ENCODE data around the gene APOL2. TPM values are rescaled to one million over a fixed set of nuclear protein-coding genes. Genes with fewer than 3 reads are reported as not detected.
A peak's percentile ranks its signal among the peaks of the same experiment; 100 is the strongest.
"Not testable (repeated sequence)": the region's sequence is repeated elsewhere in the genome, so short reads cannot be mapped to it uniquely, and the experiment has no call there.

The APOL2 gene
- total RNA-seq, 1 donor from 2014 or later: 12.8 TPM

GRCh38 chr22:36267058-36267457 is 27.7 kb upstream of the APOL2 start:
- TF ChIP-seq EZH2 (IDR thresholded peaks at IDR 0.05) (no peak), EZH2phosphoT487 (IDR thresholded peaks at IDR 0.05) (no peak), CTCF (IDR thresholded peaks at IDR 0.05) (no peak)

GRCh38 chr22:36263886-36264664 is 24.7 kb upstream of the APOL2 start:
- H3K4me1 ChIP-seq: peaks cover 13% of the 10 kb centered on the region
- H3K4me3 Mint-ChIP-seq; H3K79me2 ChIP-seq (ENCODE audit: low read depth); H3K27me3 Mint-ChIP-seq (ENCODE audit: insufficient read depth, low read depth); H3K9ac ChIP-seq; DNase-seq (ENCODE audit: low spot score); H3K9me3 ChIP-seq (ENCODE audit: low read depth); H3K27ac ChIP-seq; H3K27me3 ChIP-seq; H4K20me1 ChIP-seq (ENCODE audit: low read depth); H2AFZ ChIP-seq (replicated peaks); H3K4me3 ChIP-seq; H3K4me2 ChIP-seq; H3K36me3 Mint-ChIP-seq; H3K9me3 Mint-ChIP-seq; H3K36me3 ChIP-seq: not testable (repeated sequence)
- peaks cover 15% of the 10 kb centered on the region for H3F3A ChIP-seq (ENCODE audit: low read depth)
- peaks cover 43% of the 10 kb centered on the region for H3K4me1 Mint-ChIP-seq
- peak overlapping the region; percentile 68 for H3K27ac Mint-ChIP-seq

More at GRCh38 chr22:36267058-36267457, 27.7 kb upstream of the APOL2 start:
- Mint-ChIP-seq H3K4me3 (no peak overlapping the region), H3K27me3 (ENCODE audit: insufficient read depth, low read depth) (peaks cover 8% of the 10 kb centered on the region), H3K36me3 (peaks cover 5% of the 10 kb centered on the region), H3K9me3 (peaks cover 9% of the 10 kb centered on the region), H3K27ac (no peak overlapping the region), H3K4me1 (peaks cover 17% of the 10 kb centered on the region)
- Histone ChIP-seq H4K20me1 (ENCODE audit: low read depth) (no peaks in the 10 kb centered on the region), H3K27me3 (no peaks in the 10 kb centered on the region), H3K9me3 (ENCODE audit: low read depth) (no peaks in the 10 kb centered on the region), H3K79me2 (ENCODE audit: low read depth) (no peaks in the 10 kb centered on the region), H3K27ac (no peak overlapping the region), H3K4me3 (no peak overlapping the region), H3K36me3 (no peaks in the 10 kb centered on the region), H3F3A (ENCODE audit: low read depth) (no peaks in the 10 kb centered on the region), H3K4me1 (no peaks in the 10 kb centered on the region), H3K4me2 (no peak overlapping the region), H3K9ac (no peak overlapping the region), H2AFZ (replicated peaks) (no peak overlapping the region)
- DNase-seq (ENCODE audit: low spot score): no peak

GRCh38 chr22:36263216-36263673 is 23.9 kb upstream of the APOL2 start:
- H3K27me3 Mint-ChIP-seq (ENCODE audit: insufficient read depth, low read depth); H3K27me3 ChIP-seq; H3K36me3 Mint-ChIP-seq; H2AFZ ChIP-seq (replicated peaks); H3K36me3 ChIP-seq; H3K4me3 Mint-ChIP-seq; H3K27ac ChIP-seq; DNase-seq (ENCODE audit: low spot score); H3K9me3 Mint-ChIP-seq; H3K79me2 ChIP-seq (ENCODE audit: low read depth); H4K20me1 ChIP-seq (ENCODE audit: low read depth); H3K9me3 ChIP-seq (ENCODE audit: low read depth); H3K4me3 ChIP-seq; H3K4me2 ChIP-seq; H3K9ac ChIP-seq: not testable (repeated sequence)
- peak overlapping the region; percentile 68 for H3K27ac Mint-ChIP-seq
- H3K4me1 Mint-ChIP-seq: peaks cover 51% of the 10 kb centered on the region
- peaks cover 22% of the 10 kb centered on the region for H3K4me1 ChIP-seq
- peaks cover 23% of the 10 kb centered on the region for H3F3A ChIP-seq (ENCODE audit: low read depth)

GRCh38 chr22:36262307-36262706 is 23.0 kb upstream of the APOL2 start:
- H3K4me2 ChIP-seq; H3K9me3 ChIP-seq (ENCODE audit: low read depth); H3K9ac ChIP-seq; H3K27me3 Mint-ChIP-seq (ENCODE audit: insufficient read depth, low read depth); H2AFZ ChIP-seq (replicated peaks); H3K36me3 Mint-ChIP-seq; DNase-seq (ENCODE audit: low spot score); H3K27ac ChIP-seq; H4K20me1 ChIP-seq (ENCODE audit: low read depth); H3K27me3 ChIP-seq; H3K4me3 ChIP-seq; H3K79me2 ChIP-seq (ENCODE audit: low read depth); H3K9me3 Mint-ChIP-seq; H3K27ac Mint-ChIP-seq; H3K36me3 ChIP-seq; H3K4me3 Mint-ChIP-seq: not testable (repeated sequence)
- peaks cover 26% of the 10 kb centered on the region for H3F3A ChIP-seq (ENCODE audit: low read depth)
- peaks cover 27% of the 10 kb centered on the region for H3K4me1 ChIP-seq
- peaks cover 58% of the 10 kb centered on the region for H3K4me1 Mint-ChIP-seq

GRCh38 chr22:36261675-36262074 is 22.3 kb upstream of the APOL2 start:
- not testable (repeated sequence) for H3K9ac ChIP-seq; H3K27ac Mint-ChIP-seq; H3K27ac ChIP-seq; H3K9me3 ChIP-seq (ENCODE audit: low read depth); H3K79me2 ChIP-seq (ENCODE audit: low read depth); DNase-seq (ENCODE audit: low spot score); H3K9me3 Mint-ChIP-seq; H3K27me3 Mint-ChIP-seq (ENCODE audit: insufficient read depth, low read depth); H3K4me3 ChIP-seq; H3K36me3 ChIP-seq; H2AFZ ChIP-seq (replicated peaks); H3K27me3 ChIP-seq; H3K36me3 Mint-ChIP-seq; H4K20me1 ChIP-seq (ENCODE audit: low read depth); H3K4me2 ChIP-seq; H3K4me3 Mint-ChIP-seq
- TF ChIP-seq CTCF (IDR thresholded peaks at IDR 0.05): peak; percentile 47
- peaks cover 63% of the 10 kb centered on the region for H3K4me1 Mint-ChIP-seq
- Histone ChIP-seq H3F3A (ENCODE audit: low read depth) (peaks cover 26% of the 10 kb centered on the region), H3K4me1 (peaks cover 27% of the 10 kb centered on the region)

All from neural progenitor cell (in vitro differentiated cells).